ENCODE measurements around the gene SGK1.

The SGK1 gene

DNA sequence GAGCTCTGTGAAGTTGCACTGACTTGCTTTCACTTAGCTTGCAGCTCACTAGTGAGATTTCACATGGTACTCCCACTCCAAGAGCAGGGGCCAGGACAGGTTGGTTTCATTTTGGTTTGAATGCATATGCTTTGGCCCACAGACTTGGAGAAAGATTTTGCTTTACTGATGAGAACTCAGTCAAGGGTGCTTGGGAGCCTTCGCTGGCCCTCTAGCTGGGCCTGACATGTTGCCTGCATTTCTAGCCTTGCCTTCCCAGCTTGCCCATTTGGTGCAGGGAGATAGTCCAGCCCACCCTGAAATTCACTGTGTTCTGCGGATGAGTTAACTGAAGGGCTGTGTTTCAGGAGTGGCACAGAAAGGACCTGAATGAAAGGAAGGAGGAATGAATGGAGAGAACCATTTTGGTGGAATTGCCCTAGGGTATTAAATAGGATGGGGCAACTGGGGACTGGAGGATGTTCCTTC is 1.9 kb downstream of the SGK1 start:
- no peak for DNase-seq (ENCODE audit: low read depth)
- TF ChIP-seq, protein P1, sequence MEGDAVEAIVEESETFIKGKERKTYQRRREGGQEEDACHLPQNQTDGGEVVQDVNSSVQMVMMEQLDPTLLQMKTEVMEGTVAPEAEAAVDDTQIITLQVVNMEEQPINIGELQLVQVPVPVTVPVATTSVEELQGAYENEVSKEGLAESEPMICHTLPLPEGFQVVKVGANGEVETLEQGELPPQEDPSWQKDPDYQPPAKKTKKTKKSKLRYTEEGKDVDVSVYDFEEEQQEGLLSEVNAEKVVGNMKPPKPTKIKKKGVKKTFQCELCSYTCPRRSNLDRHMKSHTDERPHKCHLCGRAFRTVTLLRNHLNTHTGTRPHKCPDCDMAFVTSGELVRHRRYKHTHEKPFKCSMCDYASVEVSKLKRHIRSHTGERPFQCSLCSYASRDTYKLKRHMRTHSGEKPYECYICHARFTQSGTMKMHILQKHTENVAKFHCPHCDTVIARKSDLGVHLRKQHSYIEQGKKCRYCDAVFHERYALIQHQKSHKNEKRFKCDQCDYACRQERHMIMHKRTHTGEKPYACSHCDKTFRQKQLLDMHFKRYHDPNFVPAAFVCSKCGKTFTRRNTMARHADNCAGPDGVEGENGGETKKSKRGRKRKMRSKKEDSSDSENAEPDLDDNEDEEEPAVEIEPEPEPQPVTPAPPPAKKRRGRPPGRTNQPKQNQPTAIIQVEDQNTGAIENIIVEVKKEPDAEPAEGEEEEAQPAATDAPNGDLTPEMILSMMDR (IDR thresholded peaks at IDR 0.05; ENCODE audit: low read depth, low read length, missing control alignments) = no peak
- H3K4me3 ChIP-seq (ENCODE audit: low read depth, low read length) = no peak overlapping the region
- in situ Hi-C loops (cut with HindIII; ENCODE audit: low sequenced_read_pairs) = no loop called here

DNA sequence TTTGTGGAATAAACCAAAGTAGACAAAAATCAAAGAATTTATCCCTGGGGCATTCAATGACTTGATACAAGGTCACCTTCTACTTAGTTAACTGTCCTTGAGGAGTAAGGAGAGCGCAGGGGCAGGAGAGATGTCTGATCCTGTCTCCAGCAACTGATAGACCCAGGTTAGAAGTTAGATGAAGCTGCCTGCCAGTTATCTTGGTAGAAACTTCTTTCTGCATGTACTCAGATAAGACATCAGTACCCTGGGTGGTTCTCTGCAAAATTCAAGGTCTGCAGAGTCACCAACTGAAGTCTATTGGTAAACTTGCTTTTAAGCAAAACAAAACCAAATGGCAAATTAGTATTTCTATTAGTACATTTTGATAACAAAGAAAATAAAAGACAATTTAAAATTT is 2.7 kb downstream of the SGK1 start:
- TF ChIP-seq, protein P1 (IDR thresholded peaks at IDR 0.05; ENCODE audit: low read depth, low read length, missing control alignments) = no peak
- H3K4me3 ChIP-seq (ENCODE audit: low read depth, low read length) = no peak overlapping the region
- in situ Hi-C loops (cut with HindIII; ENCODE audit: low sequenced_read_pairs) = no loop called here

DNA sequence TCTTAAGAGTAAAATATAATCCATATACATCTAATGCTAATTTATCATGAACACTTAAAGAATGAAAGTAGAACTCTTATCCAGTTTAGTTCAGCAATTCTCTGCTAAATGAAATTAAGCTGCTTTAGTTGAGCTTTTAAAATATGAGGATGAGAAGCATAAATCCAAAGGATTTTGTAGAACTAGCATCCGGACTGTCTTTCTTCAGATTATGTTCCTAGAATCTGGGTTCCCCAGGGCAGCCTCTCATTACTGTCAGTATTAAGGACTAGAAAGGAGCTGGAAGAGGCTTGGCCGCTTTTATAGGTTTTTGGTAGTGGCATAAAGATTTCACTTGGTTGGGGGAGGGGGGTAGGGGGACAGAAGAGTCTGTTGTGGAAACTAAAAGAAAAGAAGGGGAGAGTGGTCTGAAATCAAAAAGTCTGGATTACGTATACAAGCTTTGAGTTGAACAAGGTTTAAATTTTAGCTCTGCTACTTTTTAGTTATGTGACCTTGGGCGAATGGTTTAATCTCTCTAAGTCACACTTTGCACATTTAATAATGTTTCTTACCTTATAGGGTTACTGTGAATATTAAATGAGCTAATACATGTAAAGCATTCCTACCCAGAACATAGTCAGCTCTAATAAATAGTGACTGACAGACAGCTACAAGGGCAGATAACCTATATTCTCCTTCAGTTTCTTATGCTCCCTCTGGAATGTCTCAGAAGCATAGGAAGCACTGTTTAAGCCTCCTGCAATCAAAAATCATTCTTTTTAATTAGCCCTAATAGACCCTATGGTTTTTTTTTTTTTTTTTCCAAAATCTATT is 3.7 kb downstream of the SGK1 start:
- no peak for DNase-seq (ENCODE audit: low read depth)
- TF ChIP-seq, protein P1 (IDR thresholded peaks at IDR 0.05; ENCODE audit: low read depth, low read length, missing control alignments) = no peak
- H3K4me3 ChIP-seq (ENCODE audit: low read depth, low read length) = no peak overlapping the region
- in situ Hi-C loops (cut with HindIII; ENCODE audit: low sequenced_read_pairs) = no loop called here

More for the DNA sequence above, 2.7 kb downstream of the SGK1 start:
- DNase-seq (ENCODE audit: low read depth) = no peak

DNA sequence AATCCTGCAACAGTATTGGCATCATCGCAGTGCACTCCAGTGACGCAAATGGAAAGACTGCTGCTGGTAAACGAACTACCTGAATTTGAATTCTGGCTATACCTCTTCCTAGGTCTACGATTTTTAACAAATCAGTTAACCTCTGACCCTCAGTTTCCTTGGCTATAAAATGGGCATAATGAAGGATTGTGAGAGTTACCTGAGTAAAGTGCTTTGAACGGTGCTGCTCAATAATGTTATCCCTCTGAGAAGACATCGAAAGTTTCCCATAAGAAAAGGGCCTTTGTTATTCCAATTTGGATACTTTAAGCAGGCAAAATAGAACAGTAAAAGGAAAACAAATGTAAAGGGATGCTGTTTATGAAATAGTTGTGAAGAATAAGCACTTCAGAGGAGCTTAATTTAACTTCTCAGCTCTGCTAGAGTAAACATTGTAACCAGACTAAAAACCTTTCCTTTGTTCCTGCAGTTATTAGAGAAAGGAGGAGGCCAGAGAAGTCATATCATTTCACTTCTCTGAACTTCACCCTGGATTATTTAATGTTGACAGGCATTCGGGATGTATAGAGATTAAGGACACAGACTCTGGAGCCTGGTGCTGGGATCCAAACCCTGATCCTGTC is 5.8 kb downstream of the SGK1 start:
- TF ChIP-seq, protein P1 (IDR thresholded peaks at IDR 0.05; ENCODE audit: low read depth, low read length, missing control alignments) = no peak
- no peak overlapping the region for H3K4me3 ChIP-seq (ENCODE audit: low read depth, low read length)
- in situ Hi-C loops (cut with HindIII; ENCODE audit: low sequenced_read_pairs) = no loop called here
- no peak for DNase-seq (ENCODE audit: low read depth)

DNA sequence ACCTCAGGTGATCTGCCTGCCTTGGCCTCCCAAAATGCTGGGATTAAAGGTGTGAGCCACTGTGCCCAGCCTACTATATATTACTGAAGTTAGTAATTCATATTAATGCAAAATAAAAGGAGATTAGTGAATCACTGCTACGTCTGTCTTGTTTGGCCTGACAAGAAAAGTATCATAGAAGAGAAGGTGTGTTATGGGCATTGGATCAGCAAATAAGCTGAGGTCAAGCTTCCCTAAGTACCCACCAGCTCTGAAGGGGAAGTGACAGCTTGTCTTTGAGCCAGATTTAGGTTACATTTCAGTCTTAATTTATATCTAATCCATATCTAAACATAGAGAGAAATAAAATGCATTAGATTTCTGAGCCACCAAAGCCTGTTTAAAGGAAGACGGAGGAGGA is 7.1 kb downstream of the SGK1 start:
- TF ChIP-seq, protein P1 (IDR thresholded peaks at IDR 0.05; ENCODE audit: low read depth, low read length, missing control alignments) = no peak
- no peak overlapping the region for H3K4me3 ChIP-seq (ENCODE audit: low read depth, low read length)
- in situ Hi-C loops (cut with HindIII; ENCODE audit: low sequenced_read_pairs) = no loop called here
- no peak for DNase-seq (ENCODE audit: low read depth)

DNA sequence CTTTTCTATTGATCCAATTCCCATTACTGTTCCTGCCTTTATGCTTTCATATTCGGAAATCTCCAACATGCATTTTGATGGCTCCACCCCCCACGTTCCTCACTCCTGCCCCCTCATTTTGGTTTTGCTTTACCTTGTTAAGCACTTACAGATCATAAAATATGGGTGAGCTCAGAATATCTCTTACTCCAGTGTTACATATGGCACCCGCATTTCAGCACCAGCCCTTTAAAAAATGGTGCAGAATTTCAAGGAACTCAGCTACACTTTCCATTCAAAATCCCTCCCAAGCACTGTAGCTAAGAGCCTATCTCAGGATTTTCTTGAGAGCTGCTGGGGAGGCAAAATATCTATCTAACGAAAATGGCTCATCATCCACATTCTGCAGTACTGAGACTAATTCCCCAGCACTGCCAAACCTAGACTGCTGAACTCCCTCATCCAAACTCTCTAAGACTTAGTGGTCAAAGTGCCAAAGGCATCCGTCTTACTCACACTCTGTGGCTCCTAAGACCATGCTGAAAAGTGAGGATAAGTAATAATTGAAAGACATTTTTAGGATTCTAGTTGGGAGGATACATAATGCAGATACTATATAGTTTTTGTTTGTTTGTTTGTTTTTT is 7.8 kb downstream of the SGK1 start:
- TF ChIP-seq, protein P1 (IDR thresholded peaks at IDR 0.05; ENCODE audit: low read depth, low read length, missing control alignments) = no peak
- no peak for DNase-seq (ENCODE audit: low read depth)
- no peak overlapping the region for H3K4me3 ChIP-seq (ENCODE audit: low read depth, low read length)
- in situ Hi-C loops (cut with HindIII; ENCODE audit: low sequenced_read_pairs) = no loop called here
